Muscle layer of duodenum (tissue), 2 donors: Measurements from ENCODE around the gene LZTR1.

Experiments
- H3K27ac ChIP-seq: one replicate; pipeline ENCODE4 v1.7.0; 2013; ENCODE audit warnings: mild to moderate bottlenecking, low read length
- H3K27me3 ChIP-seq: one replicate; pipeline ENCODE4 v1.7.0; 2013; ENCODE audit warnings: low read depth, mild to moderate bottlenecking, control low read depth, low read length
- H3K36me3 ChIP-seq, 2 donors: one replicate each; pipeline ENCODE4 v1.7.0; 2013; ENCODE audit warnings: low read length in 2 of 2, control low read depth in 1 of 2, mild to moderate bottlenecking in 1 of 2; ENCODE audit not compliant: insufficient read depth in 2 of 2, control insufficient read depth in 1 of 2
- H3K4me1 ChIP-seq, 2 donors: one replicate each; pipeline ENCODE4 v1.7.0; 2013; ENCODE audit warnings: low read length in 2 of 2, mild to moderate bottlenecking in 2 of 2, control low read depth in 1 of 2, moderate library complexity in 1 of 2; ENCODE audit not compliant: insufficient read depth in 2 of 2, control insufficient read depth in 1 of 2
- H3K4me3 ChIP-seq, 2 donors: one replicate each; pipeline ENCODE4 v1.7.0; 2013; ENCODE audit warnings: low read length in 2 of 2, low read depth in 1 of 2, mild to moderate bottlenecking in 1 of 2
- H3K9me3 ChIP-seq, 2 donors: one replicate each; pipeline ENCODE4 v1.7.0; 2013; ENCODE audit warnings: low read length in 2 of 2, control low read depth in 1 of 2, mild to moderate bottlenecking in 1 of 2; ENCODE audit not compliant: control insufficient read depth in 1 of 2
- donor health status: healthy.

LZTR1 gene

DNA sequence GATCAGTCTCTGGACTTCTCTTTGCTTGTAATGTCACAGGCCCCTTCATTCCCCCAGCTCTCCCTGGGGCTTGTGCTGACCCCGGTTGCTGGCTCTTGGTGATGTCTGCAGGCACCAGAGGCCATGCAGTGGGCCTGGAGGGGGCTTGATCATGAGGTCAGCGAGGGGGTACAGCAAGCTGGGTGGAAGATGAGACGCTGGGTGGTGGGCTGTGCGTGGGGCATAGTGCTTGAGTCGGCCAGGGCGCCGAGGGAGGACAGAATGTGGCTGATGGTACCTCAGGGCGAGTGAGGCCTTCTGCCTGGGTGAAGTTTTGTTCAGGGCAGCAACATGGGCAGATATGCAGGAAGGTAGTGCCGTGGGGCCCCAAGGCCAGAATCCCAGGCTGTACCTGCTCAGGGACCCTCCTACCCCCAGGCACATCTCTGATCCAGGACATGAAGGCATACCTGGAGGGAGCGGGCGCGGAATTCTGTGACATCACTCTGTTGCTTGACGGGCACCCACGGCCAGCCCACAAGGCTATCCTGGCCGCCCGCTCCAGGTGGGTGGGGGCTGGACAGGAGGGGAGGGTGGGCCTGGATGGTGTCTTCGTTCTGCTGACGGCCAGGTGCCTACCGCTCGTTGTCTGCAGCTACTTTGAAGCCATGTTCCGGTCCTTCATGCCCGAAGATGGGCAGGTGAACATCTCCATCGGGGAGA lies 13.4 kb downstream of the LZTR1 start:
- H3K4me1 ChIP-seq = peaks cover 3 to 11% of the 10 kb centered on the region in 2 donors
- no peaks in the 10 kb centered on the region for H3K27me3 ChIP-seq
- H3K9me3 ChIP-seq = no peaks in the 10 kb centered on the region
- H3K36me3 ChIP-seq = peaks cover 14 to 95% of the 10 kb centered on the region in 2 donors
- H3K4me3 ChIP-seq = no peak overlapping the region
- no peak overlapping the region for H3K27ac ChIP-seq

DNA sequence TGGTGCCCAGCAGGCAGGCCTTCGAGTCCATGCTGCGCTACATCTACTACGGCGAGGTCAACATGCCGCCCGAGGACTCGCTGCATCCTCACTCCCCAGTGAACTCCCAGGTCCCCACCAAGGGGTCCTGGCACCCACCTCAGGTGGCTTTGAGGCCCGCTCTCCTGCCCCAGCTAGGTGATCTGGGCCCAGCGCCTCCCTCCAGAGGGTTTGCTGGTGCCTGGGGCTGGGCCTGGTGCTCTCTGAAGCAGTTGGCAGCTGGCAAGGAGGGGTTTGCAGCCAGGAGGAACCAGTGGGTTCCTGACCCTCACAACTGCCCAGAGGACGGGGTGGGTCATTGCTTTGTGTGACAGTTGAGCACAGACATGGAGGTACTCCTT lies 13.9 kb downstream of the LZTR1 start:
- Histone ChIP-seq H3K36me3 (peaks cover 12 to 91% of the 10 kb centered on the region in 2 donors), H3K4me3 (no peak overlapping the region), H3K27me3 (no peaks in the 10 kb centered on the region), H3K9me3 (no peaks in the 10 kb centered on the region), H3K4me1 (peaks cover 9 to 16% of the 10 kb centered on the region in 2 donors), H3K27ac (no peak overlapping the region)

DNA sequence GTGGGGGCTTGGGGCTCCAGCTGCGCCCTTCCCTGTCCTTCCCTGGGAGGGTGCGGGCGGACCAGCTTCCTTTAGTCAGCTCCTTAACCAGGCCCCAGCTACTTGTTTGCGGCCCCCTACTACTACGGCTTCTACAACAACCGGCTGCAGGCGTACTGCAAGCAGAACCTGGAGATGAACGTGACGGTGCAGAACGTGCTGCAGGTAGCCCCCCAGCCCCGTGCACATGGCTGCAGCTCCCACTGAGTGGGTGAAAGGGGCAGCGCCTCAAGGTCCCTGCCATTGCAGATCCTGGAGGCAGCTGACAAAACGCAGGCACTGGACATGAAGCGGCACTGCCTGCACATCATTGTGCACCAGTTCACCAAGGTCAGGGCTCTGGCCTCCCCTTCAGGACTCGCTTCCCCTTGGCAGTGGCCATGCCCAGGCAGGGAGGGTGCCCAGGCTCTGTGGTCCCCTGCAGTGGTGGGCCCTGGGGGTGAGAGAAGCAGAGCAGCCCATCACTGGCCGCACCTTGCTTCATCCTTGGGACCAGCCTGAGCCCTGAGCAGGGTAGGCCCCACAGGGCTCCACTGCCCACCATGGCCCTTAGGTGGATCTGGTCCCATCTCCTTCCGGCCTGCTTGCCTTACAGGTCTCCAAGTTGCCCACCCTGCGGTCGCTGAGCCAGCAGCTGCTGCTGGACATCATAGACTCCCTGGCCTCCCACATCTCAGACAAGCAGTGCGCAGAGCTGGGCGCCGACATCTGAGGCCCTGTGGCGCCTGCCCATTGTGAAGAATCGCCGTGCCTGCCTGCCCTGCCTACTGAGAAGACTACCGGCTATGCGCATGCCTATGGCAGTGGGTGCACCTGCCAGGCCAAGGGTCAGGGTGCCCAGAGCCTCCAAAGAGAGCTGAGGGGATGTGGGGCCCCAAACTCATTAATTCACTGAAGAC lies 14.8 kb downstream of the LZTR1 start:
- Histone ChIP-seq H3K27ac (no peak overlapping the region), H3K27me3 (no peaks in the 10 kb centered on the region), H3K4me1 (peaks cover 9 to 19% of the 10 kb centered on the region in 2 donors), H3K9me3 (no peaks in the 10 kb centered on the region), H3K36me3 (peaks cover 12 to 89% of the 10 kb centered on the region in 2 donors), H3K4me3 (no peak overlapping the region)

DNA sequence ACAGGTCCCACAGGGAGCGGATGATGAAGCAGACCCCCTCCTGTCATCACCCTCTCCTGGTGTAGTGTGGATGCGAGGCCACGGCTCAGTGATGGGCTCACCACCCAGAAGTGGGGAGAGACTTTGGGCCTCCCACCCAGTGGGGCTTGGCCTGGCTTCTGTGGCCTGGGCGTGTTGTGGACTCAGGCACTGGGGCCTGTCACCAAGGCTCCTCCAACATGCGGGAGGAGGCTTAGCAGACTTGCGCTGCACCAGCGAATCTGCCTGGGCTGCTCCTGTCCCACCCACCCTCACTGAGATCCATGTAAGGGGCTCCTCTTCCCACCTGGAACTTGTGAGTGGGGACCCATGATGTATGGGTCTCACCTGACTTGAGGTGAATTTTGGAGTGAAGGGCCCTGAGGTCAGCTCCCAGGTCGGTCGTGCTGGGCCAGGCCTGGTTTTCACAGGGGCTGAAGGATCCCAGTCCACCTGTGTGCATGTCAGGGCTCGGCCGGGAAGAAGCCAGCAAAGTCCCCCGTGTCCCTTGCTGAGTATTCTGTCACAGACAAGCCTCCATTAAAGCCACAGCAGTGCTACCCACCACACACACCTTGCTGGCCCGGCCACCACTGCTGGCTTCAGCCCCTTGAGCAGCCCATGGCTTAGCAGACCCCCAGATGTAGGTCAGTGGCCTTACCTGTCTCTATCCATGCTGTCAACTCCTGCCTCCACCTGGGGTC lies 15.6 kb downstream of the LZTR1 start:
- Histone ChIP-seq H3K4me3 (no peak overlapping the region), H3K9me3 (no peaks in the 10 kb centered on the region), H3K36me3 (peaks cover 5 to 85% of the 10 kb centered on the region in 2 donors), H3K27me3 (no peaks in the 10 kb centered on the region), H3K4me1 (peaks cover 9 to 19% of the 10 kb centered on the region in 2 donors), H3K27ac (no peak overlapping the region)

DNA sequence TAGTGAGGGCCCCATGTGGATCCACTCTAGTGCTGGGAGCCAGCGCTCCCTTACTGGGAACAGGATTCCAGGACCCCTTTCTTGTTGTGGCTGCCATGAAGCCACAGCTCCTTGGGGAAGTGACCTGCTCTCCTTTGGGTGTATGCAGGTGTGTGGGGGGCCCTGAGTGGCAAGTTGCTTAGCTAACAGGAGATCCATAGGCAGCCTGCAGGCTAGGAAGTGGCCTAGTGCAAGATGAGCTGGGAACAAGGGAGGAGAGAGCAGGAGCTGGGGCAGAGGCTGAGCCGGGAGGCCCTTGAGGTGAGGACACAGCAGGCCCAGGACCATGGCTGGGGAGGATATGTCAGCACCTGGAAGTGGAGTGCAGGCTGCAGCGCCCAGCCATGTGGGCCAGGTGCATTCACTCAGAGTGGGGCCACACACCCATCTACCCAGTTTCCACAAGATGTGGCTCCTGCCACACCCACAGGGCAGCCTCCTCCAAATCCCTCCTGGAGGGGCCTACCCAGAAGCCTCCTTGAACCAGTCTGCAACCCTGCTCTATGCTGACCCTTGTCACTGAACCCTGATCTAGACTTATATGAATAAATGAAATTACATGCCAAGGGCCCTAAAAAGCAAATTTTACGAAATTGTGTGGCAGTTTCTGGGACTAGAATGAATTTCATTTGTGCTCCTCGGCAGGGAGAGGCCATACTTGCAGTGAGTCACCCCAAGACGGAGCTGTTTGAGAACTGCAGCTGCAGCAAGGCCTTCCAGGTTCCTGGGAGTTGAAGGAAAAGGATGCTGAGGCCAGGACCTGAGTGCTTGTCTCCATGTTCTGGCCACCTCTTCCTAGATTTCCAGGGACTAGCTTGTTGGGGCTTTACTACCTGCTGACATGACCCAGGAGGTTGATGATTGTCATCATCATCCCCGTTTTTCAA lies 16.6 kb downstream of the LZTR1 start:
- H3K9me3 ChIP-seq = no peaks in the 10 kb centered on the region
- no peak overlapping the region for H3K27ac ChIP-seq
- no peaks in the 10 kb centered on the region for H3K27me3 ChIP-seq
- H3K36me3 ChIP-seq = peaks cover 5 to 78% of the 10 kb centered on the region in 2 donors
- peaks cover 16 to 29% of the 10 kb centered on the region in 2 donors for H3K4me1 ChIP-seq
- H3K4me3 ChIP-seq = no peak overlapping the region

DNA sequence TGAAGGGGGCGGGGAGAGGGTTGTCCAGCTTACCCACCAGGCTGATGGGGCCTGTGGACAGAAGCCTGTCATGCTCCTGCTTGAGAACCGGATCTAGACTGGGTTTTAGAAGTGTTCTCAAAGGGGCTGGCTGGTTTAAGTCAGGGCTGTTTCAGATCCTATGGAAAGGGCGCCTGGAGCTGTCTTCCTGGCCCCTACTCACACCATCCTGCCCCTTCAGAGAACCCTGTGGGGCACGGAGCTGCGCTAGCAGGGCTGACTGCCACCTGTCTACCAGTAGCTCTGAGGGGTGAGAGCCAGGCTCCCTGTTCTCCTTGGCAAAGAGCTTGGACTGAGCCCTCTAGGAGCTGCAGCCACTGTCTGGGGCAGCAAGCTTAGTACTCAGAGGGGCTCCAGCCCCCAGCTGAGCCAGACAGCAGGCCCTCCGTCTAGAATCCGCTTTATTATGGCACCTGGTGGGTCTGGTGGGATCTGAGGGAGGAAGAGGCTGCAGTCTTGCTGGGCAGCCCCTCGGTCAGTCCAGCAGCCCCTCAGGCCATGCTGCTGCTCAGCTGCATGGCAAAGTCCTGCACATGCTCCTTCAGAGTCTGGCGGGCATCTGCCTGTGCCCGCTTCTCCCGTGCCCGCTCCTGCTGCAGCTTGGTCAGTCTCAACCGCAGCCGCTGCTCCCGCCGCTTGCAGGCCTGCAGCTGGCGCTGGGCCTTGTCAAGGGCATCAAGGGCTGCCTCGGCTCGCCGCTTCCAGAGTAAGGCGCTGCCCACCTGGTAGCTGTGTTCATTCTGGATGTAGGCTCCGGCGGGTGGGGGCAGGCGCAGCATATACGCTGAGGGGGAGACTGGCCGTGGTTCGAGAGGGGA lies 17.5 kb downstream of the LZTR1 start:
- peak overlapping the region in 1 of 2 donors; percentile 90 for H3K4me3 ChIP-seq
- peaks cover 18 to 32% of the 10 kb centered on the region in 2 donors for H3K4me1 ChIP-seq
- H3K27ac ChIP-seq = no peak overlapping the region
- no peaks in the 10 kb centered on the region for H3K9me3 ChIP-seq
- no peaks in the 10 kb centered on the region for H3K27me3 ChIP-seq
- peaks cover 5 to 69% of the 10 kb centered on the region in 2 donors for H3K36me3 ChIP-seq

DNA sequence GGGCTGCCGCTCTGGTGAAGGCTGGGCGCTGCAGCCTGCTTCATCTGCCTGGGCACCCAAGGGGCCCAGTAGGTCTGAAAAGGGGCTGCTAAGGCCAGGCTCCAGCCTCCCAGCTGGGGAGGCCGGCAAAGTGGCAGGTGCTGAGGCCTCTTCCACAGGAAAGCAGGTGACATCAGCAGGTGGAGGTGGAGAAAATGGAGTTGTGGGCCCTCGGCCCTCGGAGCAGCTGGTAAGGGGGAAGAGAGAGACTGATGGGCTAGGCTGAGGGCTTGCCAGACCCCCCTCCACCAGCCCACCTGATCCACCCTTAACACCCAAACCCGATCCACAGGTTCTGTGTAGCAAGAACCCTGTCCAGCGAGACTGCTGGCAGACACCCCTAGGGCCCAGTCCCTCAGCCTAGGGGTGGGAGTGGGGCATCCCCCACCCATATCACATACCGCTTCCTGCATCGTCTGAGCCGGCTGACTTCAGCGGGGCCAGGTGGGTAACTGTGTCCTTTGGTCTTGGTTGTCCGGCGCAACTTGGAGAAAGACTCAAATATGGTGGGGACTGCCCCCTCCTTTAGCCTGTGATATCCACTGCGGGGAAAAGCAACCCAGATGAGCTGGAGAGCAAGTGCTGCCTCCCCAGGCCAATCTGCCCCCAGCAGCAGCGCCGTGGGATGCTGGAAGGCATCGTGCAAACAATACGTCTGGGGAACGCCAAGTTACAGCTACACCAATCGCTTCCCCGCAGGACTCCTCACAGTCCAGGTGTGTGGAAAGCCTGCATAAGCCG lies 18.3 kb downstream of the LZTR1 start:
- peak overlapping the region; percentile 93 for H3K27ac ChIP-seq
- peak overlapping the region; percentile 79 to 90 for H3K4me3 ChIP-seq
- peaks cover 18 to 32% of the 10 kb centered on the region in 2 donors for H3K4me1 ChIP-seq
- no peaks in the 10 kb centered on the region for H3K27me3 ChIP-seq
- H3K9me3 ChIP-seq = no peaks in the 10 kb centered on the region
- H3K36me3 ChIP-seq = peaks cover 5 to 61% of the 10 kb centered on the region in 2 donors

DNA sequence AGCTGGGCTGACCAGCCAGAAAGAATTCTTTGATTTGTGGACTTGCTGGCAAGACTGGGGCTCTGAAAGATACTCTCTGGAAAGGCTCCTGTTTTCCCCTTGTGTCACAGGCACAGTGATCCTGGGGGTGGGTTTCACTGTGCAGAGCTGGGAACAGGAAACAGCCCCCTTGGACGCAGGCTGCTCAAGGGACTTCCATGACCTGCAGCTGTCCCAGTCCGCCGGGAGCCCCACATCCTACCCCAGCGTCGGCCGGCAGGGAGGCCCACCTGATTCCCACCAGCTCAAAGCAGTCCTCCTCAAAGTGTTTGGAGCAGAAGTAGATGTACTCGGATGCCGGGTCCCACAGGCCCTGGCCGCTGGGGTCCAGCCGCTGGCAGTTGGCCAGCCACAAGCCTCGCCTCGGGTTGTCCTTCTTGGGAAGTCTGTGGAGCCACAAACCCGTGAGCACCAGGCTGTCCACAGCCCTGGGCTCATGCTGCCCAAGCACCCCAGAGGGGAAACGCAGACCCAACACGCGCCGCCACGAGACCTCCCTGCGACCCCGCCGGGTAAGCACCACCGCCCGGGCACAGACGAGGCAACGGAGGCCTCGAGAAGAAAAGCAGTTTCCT lies 19.0 kb downstream of the LZTR1 start:
- Histone ChIP-seq H3K4me1 (peaks cover 18 to 32% of the 10 kb centered on the region in 2 donors), H3K27me3 (no peaks in the 10 kb centered on the region), H3K36me3 (peaks cover 2 to 54% of the 10 kb centered on the region in 2 donors), H3K27ac (peak overlapping the region; percentile 93), H3K4me3 (peak overlapping the region; percentile 79 to 90), H3K9me3 (no peaks in the 10 kb centered on the region)

DNA sequence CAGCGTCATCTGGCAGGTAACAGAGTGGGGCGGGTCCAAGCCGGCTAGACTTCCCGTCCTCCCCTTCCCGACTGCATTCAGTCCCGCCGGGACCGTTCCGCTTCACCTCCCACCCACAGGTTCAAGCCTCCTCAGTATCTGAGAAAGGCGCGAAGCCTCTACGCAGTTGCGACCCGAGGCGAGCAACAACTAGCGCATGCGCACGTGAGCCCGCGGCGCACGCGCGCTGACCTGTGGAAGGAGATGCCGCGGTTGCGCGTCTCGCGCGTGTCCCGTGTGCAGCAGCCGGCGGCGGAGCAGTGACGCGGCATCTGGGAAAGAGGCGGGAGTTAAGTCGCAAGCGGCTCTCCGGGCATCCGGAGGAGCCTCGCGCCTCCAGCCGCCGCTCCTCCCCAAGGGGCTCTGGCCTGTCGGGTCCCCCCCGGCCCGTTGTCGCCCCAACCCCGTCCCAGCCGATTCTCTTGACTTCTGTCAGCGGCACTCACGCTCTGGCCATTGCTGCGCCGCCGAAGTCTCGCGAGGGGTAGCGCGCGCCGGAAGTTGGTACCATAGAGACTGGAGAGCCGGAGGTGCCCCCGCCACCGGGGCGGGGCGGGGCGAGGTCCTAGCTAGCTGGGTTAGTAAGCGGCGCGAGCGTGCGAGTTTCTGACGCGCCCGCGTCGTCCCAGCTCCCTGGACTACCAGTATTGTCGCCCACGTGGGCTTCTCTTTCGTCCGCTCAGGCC lies 19.7 kb downstream of the LZTR1 start, which contains the start of gene THAP7:
TSS of gene THAP7 (minus strand) at position 518 of the 725 bp plus-strand sequence. CDS start at position 311, 207 bp downstream.
- Histone ChIP-seq H3K9me3 (no peaks in the 10 kb centered on the region), H3K27ac (peak within 1 kb of the TSS; percentile 93), H3K36me3 (peaks cover 0 to 47% of the 10 kb centered on the region in 2 donors), H3K4me3 (peak within 1 kb of the TSS; percentile 79 to 90), H3K4me1 (peaks cover 18 to 32% of the 10 kb centered on the region in 2 donors), H3K27me3 (no peaks in the 10 kb centered on the region)
